GM13976 (cell line): Measurements from ENCODE around the gene CHST15.

ENCODE experiments used
- DNase-seq: peaks from one replicate; pipeline ENCODE4 v3.0.0; 2012; ENCODE audit warnings: low spot score
- CTCF ChIP-seq: IDR thresholded peaks from 2 replicates; pipeline ENCODE4 v1.5.1; 2012; ENCODE audit warnings: borderline replicate concordance, mild to moderate bottlenecking; ENCODE audit not compliant: insufficient read depth; ENCODE audit errors: extremely low read depth, missing control alignments, control extremely low read depth
- in situ Hi-C: fragments of 300-500 bp; cut with MboI; formaldehyde crosslinking; loops from one replicate; pipeline ENCODE4 v1.12.0; 2022; ENCODE audit warnings: low sequenced_read_pairs, mixed read lengths, inconsistent platforms; ENCODE audit not compliant: unreplicated experiment

CHST15 gene

GRCh38 chr10:124088915-124089314 is 4.5 kb downstream of the CHST15 start:
- TF ChIP-seq CTCF: no peak
- in situ Hi-C loops: no loop called here
- no peak for DNase-seq

GRCh38 chr10:124087672-124088634 is 5.4 kb downstream of the CHST15 start:
- no peak for TF ChIP-seq CTCF
- in situ Hi-C loops: no loop called here
- no peak for DNase-seq

- in situ Hi-C loops: no loop called here
- no peak for DNase-seq
- no peak for TF ChIP-seq CTCF
Observed at GRCh38 chr10:124086787-124087671, 6.4 kb downstream of the CHST15 start.

DNA sequence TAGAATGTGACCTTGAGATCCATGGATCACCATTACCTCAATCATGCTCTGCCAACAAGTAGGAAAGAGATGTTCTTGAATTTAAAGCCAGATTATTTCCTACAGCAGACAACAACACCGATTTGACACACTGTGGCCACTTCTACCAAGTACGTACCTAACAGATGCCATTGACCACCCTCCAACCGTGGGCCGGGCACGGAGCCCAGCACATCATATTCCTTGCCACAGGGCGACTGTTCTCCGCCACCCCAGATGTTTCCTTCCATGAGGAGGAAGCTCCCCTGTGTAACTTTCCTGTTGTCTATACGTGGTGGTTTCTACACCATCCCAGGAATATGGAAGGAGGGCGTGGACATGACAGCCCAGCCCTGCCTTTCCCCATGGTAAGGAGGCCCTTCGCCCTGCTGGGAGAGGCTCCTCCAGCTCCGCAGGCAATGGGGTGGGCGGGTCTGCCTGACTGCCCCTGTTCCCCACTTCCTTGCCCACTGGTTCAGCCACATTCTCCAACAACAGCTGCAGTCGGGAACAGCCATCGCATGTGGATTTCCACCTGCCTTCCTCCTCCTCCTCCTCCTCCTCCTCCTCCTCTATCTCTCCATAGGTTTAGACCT is 7.2 kb downstream of the CHST15 start:
- in situ Hi-C loops: no loop called here
- TF ChIP-seq CTCF: no peak
- DNase-seq: no peak

DNA sequence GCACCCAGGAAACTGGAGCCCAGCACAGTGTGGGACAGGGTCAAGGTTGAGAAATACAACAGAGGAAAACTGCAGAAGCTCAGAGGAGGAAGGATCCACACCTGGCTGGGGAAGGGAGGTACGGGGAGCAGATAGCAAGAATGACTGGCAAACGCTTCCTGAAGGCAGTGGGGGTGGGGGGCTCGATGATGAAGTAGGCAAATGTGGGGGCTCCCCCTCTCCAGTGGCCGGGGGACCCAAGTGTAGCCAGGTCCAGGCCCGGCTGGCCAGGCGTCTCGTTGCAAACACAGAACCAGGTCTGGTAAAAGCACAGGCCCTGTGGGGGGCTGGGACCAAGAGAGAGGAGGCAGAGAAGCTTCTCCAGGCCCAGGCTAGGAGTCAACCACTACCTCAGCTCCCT is 7.7 kb downstream of the CHST15 start:
- in situ Hi-C loops: no loop called here
- DNase-seq: no peak
- TF ChIP-seq CTCF: no peak

GRCh38 chr10:124084708-124085107 is 8.7 kb downstream of the CHST15 start:
- no peak for DNase-seq
- no peak for TF ChIP-seq CTCF
- in situ Hi-C loops: no loop called here
